IPS DF 6.9 (cell line): ENCODE measurements around the gene CAP1.
A peak's percentile ranks its signal among the peaks of the same experiment; 100 is the strongest.

Experiments
- DNase-seq: peaks from one replicate; pipeline ENCODE4 v3.0.0-alpha.2; 2013; ENCODE audit warnings: low read depth, low spot score
- H3K27ac ChIP-seq: one replicate; pipeline ENCODE4 v1.5.1; 2013; ENCODE audit warnings: low read length, control low read depth
- H3K27me3 ChIP-seq: 2 replicates; pipeline ENCODE4 v1.6.1; 2013; ENCODE audit warnings: mild to moderate bottlenecking, low read length; ENCODE audit not compliant: control insufficient read depth, insufficient read depth
- H3K36me3 ChIP-seq: 2 replicates; pipeline ENCODE4 v1.6.1; 2013; ENCODE audit warnings: low read length; ENCODE audit not compliant: control insufficient read depth, insufficient read depth
- H3K4me1 ChIP-seq: 2 replicates; pipeline ENCODE4 v1.6.1; 2013; ENCODE audit warnings: low read length; ENCODE audit not compliant: control insufficient read depth, insufficient read depth
- H3K4me3 ChIP-seq: 2 replicates; pipeline ENCODE4 v1.5.1; 2013; ENCODE audit warnings: mild to moderate bottlenecking, low read length
- H3K9me3 ChIP-seq: 2 replicates; pipeline ENCODE4 v1.6.1; 2013; ENCODE audit warnings: low read length, inconsistent platforms; ENCODE audit not compliant: control insufficient read depth, insufficient read depth
- WGBS: extraction: QIAGEN DNeasy Blood & Tissue Kit; methylation state at CpG from one replicate; pipeline ENCODE4 v1.1.7; 2013; ENCODE audit warnings: mixed read lengths, missing lambda C conversion rate; ENCODE audit not compliant: insufficient read length, insufficient coverage; 5-methylcytosine and 5-hydroxymethylcytosine counted together

Gene CAP1

GRCh38 chr1:40059338-40059959 lies 18.9 kb downstream of the CAP1 start:
- peaks cover 7% of the 10 kb centered on the region; the same call in 1 of the 2 replicates for H3K36me3 ChIP-seq
- DNase-seq, result peak; percentile 54
- no peaks in the 10 kb centered on the region for H3K27me3 ChIP-seq
- H3K9me3 ChIP-seq, result no peaks in the 10 kb centered on the region
- H3K4me1 ChIP-seq, result no peaks in the 10 kb centered on the region
- no peak overlapping the region for H3K27ac ChIP-seq
- WGBS, result no CpG with 5 or more reads among the region's 4 CpGs
- no peak overlapping the region for H3K4me3 ChIP-seq

- H3K9me3 ChIP-seq, result no peaks in the 10 kb centered on the region
- no peak overlapping the region for H3K4me3 ChIP-seq
- no peaks in the 10 kb centered on the region for H3K4me1 ChIP-seq
- no peak for DNase-seq
- H3K27me3 ChIP-seq, result no peaks in the 10 kb centered on the region
- 100% methylated on average over 1 of the region's 7 CpGs for WGBS
- H3K27ac ChIP-seq, result no peak overlapping the region
- peaks cover 12% of the 10 kb centered on the region; the same call in 1 of the 2 replicates for H3K36me3 ChIP-seq
Measured at GRCh38 chr1:40059960-40060750, 19.6 kb downstream of the CAP1 start.

GRCh38 chr1:40064797-40065499 lies 24.4 kb downstream of the CAP1 start:
- H3K27ac ChIP-seq, result no peak overlapping the region
- no peaks in the 10 kb centered on the region for H3K9me3 ChIP-seq
- no peaks in the 10 kb centered on the region for H3K27me3 ChIP-seq
- peaks cover 32% of the 10 kb centered on the region for H3K36me3 ChIP-seq
- no peak for DNase-seq
- WGBS, result no CpG with 5 or more reads among the region's 2 CpGs
- H3K4me3 ChIP-seq, result no peak overlapping the region
- H3K4me1 ChIP-seq, result no peaks in the 10 kb centered on the region

GRCh38 chr1:40067023-40067422 lies 26.5 kb downstream of the CAP1 start:
- no peak for DNase-seq

GRCh38 chr1:40067851-40068250 lies 27.3 kb downstream of the CAP1 start:
- Histone ChIP-seq H3K4me3 (no peak overlapping the region), H3K27me3 (no peaks in the 10 kb centered on the region), H3K27ac (no peak overlapping the region), H3K4me1 (no peaks in the 10 kb centered on the region), H3K9me3 (no peaks in the 10 kb centered on the region), H3K36me3 (peaks cover 44% of the 10 kb centered on the region)
- WGBS, result no CpG with 5 or more reads among the region's 3 CpGs
- no peak for DNase-seq

More at GRCh38 chr1:40067023-40067422, 26.5 kb downstream of the CAP1 start:
- H3K9me3 ChIP-seq, result no peaks in the 10 kb centered on the region
- no CpG with 5 or more reads among the region's 2 CpGs for WGBS
- peaks cover 44% of the 10 kb centered on the region for H3K36me3 ChIP-seq
- no peak overlapping the region for H3K27ac ChIP-seq
- no peak overlapping the region for H3K4me3 ChIP-seq
- no peaks in the 10 kb centered on the region for H3K4me1 ChIP-seq
- H3K27me3 ChIP-seq, result no peaks in the 10 kb centered on the region

- H3K27me3 ChIP-seq, result no peaks in the 10 kb centered on the region
- no peaks in the 10 kb centered on the region for H3K9me3 ChIP-seq
- H3K27ac ChIP-seq, result no peak overlapping the region
- DNase-seq, result no peak
- H3K4me1 ChIP-seq, result no peaks in the 10 kb centered on the region
- peaks cover 41% of the 10 kb centered on the region for H3K36me3 ChIP-seq
- no peak overlapping the region for H3K4me3 ChIP-seq
Measured at GRCh38 chr1:40072142-40072541, 31.6 kb downstream of the CAP1 start.

- H3K36me3 ChIP-seq, result peaks cover 37% of the 10 kb centered on the region; the same call in 1 of the 2 replicates
- H3K4me3 ChIP-seq, result no peak overlapping the region
- no peaks in the 10 kb centered on the region for H3K9me3 ChIP-seq
- H3K27ac ChIP-seq, result no peak overlapping the region
- WGBS, result no CpG with 5 or more reads among the region's 4 CpGs
- no peak for DNase-seq
- no peaks in the 10 kb centered on the region for H3K4me1 ChIP-seq
- no peaks in the 10 kb centered on the region for H3K27me3 ChIP-seq
Measured at GRCh38 chr1:40073062-40073461, 32.5 kb downstream of the CAP1 start.

GRCh38 chr1:40075266-40075665 lies 34.7 kb downstream of the CAP1 start:
- Histone ChIP-seq H3K4me3 (no peak overlapping the region), H3K36me3 (peaks cover 30% of the 10 kb centered on the region; the same call in 1 of the 2 replicates), H3K27ac (no peak overlapping the region), H3K4me1 (no peaks in the 10 kb centered on the region), H3K9me3 (no peaks in the 10 kb centered on the region), H3K27me3 (no peaks in the 10 kb centered on the region)
- no CpG with 5 or more reads among the region's 4 CpGs for whole genome bisulfite sequencing
- DNase-seq, result no peak

- no CpG with 5 or more reads among the region's 5 CpGs for WGBS
- H3K9me3 ChIP-seq, result no peaks in the 10 kb centered on the region
- H3K27ac ChIP-seq, result no peak overlapping the region
- no peaks in the 10 kb centered on the region for H3K27me3 ChIP-seq
- DNase-seq, result no peak
- H3K4me3 ChIP-seq, result no peak overlapping the region
- H3K36me3 ChIP-seq, result peaks cover 21% of the 10 kb centered on the region; the same call in 1 of the 2 replicates
- H3K4me1 ChIP-seq, result no peaks in the 10 kb centered on the region
Measured at GRCh38 chr1:40076895-40077312, 36.4 kb downstream of the CAP1 start.

GRCh38 chr1:40078512-40079333 lies 38.2 kb downstream of the CAP1 start:
- H3K36me3 ChIP-seq, result peaks cover 16% of the 10 kb centered on the region; the same call in 1 of the 2 replicates
- no peaks in the 10 kb centered on the region for H3K4me1 ChIP-seq
- no peak for DNase-seq
- no peak overlapping the region for H3K4me3 ChIP-seq
- H3K27ac ChIP-seq, result no peak overlapping the region
- no peaks in the 10 kb centered on the region for H3K9me3 ChIP-seq
- WGBS, result no CpG with 5 or more reads among the region's 5 CpGs
- no peaks in the 10 kb centered on the region for H3K27me3 ChIP-seq
